B cell (primary cell): ENCODE data around the gene TTYH3.

Experiments
- EZH2 ChIP-seq: IDR thresholded peaks from 2 replicates; pipeline ENCODE4 v1.6.1; 2012; ENCODE audit warnings: borderline replicate concordance, low read depth, mild to moderate bottlenecking, moderate library complexity, low read length; ENCODE audit not compliant: insufficient read depth, poor library complexity, severe bottlenecking
- TF ChIP-seq, protein P1 (sequence below): fragments of 200-600 bp; IDR thresholded peaks from one replicate; pipeline ENCODE4 v1.8.0; 2022; ENCODE audit warnings: antibody characterized with exemption, mild to moderate bottlenecking

DNA sequence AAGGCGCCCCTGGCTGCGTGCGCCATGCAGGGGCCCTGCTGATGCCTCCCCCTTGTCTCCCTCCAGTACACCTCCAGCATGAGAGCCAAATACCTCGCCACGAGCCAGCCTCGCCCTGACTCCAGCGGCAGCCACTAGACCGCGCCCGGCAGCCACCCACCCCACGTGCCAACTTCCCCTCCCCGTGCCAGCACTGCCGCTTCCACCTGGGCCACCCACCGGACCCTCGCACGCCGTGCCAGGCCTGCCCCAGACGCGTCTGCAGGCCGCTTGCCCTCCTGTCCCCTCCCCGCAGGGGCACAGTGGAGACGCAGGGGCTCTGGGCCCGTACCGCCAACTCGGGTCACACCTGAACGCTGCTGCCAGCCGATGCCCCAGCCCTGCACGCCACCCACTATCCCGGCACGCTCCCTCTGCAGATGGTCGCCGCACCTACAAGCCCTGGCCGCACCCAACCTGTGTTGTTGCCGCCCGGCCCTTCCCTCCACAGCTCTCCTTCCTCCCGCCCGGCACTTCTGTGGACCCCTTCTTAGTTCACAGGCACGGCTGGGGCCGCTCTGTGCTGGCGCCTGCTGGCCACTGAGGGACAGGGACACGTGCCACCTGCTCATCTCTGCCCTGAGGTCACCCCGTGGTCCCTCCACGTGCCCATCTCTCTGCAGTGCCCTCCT, 30.0 kb downstream of the TTYH3 start:
- TF ChIP-seq, protein P1, sequence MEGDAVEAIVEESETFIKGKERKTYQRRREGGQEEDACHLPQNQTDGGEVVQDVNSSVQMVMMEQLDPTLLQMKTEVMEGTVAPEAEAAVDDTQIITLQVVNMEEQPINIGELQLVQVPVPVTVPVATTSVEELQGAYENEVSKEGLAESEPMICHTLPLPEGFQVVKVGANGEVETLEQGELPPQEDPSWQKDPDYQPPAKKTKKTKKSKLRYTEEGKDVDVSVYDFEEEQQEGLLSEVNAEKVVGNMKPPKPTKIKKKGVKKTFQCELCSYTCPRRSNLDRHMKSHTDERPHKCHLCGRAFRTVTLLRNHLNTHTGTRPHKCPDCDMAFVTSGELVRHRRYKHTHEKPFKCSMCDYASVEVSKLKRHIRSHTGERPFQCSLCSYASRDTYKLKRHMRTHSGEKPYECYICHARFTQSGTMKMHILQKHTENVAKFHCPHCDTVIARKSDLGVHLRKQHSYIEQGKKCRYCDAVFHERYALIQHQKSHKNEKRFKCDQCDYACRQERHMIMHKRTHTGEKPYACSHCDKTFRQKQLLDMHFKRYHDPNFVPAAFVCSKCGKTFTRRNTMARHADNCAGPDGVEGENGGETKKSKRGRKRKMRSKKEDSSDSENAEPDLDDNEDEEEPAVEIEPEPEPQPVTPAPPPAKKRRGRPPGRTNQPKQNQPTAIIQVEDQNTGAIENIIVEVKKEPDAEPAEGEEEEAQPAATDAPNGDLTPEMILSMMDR = no peak
- no peak for TF ChIP-seq EZH2
